HG03097 (cell line): ENCODE results near the gene RTBDN.
"Not testable (repeated sequence)": the region's sequence is repeated elsewhere in the genome, so short reads cannot be mapped to it uniquely, and the experiment has no call there.

Experiments used
- ATAC-seq: cut with Tn5 transposase; IDR thresholded peaks from one replicate; pipeline ENCODE4 v1.9.1; 2021; ENCODE audit not compliant: unreplicated experiment, low FRiP score

The RTBDN gene

GRCh38 chr19:12858041-12858928 is 23.9 kb upstream of the RTBDN start:
- ATAC-seq: no peak

- ATAC-seq: no peak
Observed at GRCh38 chr19:12856653-12857052, 22.3 kb upstream of the RTBDN start.

DNA sequence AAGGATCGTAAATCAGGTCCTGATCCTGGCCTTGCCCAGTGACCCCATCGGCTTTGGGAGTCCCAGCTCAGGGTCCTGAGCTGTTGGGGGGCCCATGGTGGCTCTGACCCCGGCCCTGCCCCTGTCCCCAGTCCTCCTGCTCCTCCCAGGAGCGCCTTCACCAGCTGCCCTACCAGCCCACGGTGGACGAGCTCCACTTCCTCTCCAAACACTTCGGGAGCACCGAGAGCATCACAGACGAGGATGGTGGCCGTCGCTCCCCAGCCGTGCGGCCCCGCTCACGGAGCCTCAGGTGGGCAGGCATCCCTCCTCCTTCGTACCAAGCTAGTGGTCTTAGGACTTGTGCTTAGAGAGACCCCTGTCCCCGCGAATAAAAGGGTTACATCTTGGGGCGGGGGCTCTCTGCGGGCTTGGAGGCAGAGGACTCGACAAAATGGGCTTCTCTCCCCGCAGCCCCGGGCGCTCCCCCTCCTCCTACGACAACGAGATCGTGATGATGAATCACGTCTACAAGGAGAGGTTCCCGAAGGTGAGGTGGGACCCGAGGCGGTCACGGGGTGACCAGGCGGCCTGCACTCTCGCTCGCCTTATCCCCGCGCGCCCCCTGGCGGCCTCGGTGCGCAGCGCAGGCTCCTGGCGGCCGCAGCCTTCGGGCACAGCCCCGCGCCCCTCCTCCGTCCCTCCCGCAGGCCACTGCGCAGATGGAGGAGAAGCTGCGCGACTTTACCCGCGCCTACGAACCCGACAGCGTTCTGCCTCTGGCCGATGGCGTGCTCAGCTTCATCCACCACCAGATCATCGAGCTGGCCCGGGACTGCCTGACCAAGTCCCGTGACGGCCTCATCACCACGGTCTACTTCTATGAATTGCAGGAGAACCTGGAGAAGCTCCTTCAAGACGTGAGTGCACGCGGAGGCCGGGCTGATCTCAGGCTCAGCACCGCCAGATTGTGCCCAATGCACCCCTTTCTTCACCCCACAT is 13.1 kb upstream of the RTBDN start:
- no peak for ATAC-seq

DNA sequence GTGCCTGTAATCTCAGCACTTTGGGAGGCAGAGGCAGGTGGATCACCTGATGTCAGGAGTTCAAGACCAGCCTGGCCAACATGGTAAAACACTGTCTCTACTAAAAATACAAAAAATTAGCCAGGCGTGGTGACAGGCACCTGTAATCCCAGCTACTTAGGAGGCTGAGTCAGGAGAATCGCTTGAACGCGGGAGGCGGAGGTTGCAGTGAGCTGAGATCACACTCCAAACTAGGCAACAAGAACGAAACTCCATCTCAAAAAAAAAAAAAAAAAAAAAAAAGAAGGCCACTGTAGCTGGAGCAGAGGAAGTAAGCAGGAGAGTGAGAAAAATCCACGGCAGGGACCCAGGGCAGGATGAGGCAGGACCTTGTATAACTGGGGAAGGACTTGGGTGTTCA is 12.2 kb upstream of the RTBDN start:
- not testable (repeated sequence) for ATAC-seq

DNA sequence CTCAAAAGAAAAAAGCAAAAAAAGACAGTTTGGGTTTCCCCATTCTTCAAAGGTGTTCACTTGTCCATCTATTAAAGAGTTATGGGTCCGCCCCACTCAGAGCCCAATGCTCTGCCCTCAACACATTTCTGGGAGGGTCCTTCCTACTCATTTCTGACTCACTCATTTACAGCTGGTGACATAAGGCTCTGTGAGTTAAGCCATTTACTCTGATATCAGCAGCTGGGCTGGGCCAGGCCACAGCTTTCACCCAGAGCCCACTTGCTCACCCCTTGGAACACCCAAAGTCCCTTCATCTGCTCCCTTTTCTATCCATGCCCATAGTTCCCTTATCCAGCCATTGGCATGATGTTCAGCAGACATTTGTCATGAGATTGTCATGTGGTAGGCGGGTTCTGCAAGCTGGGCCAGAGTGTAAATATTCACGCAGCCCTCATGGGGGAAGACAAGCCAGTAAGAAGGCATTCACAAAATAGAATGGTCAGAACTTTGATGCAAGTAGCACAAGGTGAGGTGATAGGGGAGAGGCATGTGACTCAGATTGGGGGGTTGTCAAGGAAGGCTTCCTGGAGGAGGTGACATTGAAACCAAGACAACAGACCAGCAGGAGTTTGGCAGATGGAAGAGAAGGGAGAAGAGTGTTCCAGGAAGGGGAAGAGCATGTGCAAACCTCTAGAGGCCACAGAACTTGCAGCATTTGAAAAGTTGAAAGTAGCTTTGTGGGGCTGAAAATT is 9.8 kb upstream of the RTBDN start:
- ATAC-seq: no peak

GRCh38 chr19:12843328-12843727 is 8.9 kb upstream of the RTBDN start:
- no peak for ATAC-seq

DNA sequence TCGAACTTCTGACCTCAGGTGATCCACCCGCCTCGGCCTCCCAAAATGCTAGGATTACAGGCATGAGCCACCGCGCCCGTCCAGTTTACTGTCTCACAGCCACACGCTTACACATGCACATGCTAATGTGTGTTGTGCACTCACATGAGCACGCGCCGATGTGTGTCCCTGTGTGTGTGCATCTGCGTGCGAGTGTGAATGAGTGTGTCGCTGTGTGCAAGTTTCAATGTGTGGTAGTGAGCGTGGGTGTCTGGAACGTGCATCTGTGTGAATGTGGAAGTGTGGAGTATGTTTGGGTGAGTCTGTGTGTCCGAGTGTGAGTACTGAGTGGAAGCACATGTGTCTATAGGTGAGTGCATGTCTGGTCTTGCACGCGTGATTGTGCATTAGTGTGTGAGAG is 8.1 kb upstream of the RTBDN start:
- no peak for ATAC-seq

DNA sequence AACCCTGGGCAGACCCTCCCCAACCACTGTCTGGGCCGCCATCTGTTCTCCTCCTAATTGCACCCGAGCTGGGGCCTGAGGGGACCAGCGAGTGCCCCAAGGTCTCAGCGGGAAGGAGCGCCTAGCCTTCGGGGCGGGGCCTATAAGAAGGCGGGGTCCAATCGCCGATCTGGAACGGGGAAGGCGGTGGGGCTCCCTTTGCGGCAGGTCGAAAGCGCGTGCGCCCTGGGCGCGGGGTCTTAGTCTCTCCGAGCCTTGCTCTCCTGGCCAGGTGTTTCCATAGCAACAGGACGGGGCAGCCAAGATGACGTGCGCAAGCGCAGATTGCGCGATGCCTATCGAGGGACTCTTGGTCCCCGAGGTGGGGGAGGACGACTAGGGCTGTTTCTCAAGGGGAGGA is 6.7 kb upstream of the RTBDN start:
- no peak for ATAC-seq

DNA sequence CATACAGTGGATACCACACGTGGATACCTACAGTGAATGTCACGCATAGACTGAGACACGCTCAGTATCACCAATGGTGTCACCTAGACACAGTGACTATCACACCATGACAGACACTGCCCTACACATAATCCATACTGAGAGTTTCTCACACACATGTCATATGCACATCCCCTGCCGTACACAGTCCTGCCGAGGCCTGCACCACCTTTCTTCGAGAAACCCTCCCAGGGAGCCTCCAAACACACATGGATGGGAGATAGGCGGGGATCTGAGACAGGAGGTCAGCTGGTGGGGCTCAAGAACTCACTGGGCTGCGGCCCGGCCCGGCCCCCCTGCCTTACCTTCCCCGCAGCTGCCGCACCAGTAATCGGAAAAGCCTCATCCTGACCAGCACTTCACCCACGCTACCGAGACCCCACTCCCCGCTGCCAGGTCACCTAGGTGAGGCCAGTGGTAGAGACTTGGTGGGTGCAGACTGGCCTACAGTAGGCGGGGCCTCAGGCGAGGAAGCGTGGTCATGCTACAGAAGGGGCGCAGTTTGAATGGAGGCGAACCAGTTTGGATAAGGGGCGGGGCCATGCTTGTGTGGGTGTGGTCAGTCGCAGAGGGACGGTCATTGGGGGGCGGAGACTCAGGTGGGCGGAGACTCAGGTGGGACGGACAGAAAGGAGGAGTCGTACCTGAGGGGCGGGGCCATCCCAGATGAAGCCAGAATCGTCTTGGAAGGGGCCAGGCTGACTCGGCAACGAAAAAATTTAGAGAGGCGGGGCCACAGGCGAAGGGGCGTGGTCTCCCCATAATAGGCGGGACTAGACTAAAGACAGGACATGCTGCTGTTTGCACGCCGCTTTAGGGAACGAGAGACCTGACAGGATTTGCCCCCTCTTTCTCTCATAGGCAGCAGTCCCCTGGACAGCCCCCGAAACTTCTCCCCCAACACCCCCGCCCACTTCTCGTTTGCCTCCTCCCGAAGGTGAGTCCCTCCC is 6.0 kb upstream of the RTBDN start:
- ATAC-seq: no peak

- no peak for ATAC-seq
Observed at GRCh38 chr19:12838886-12839756, 4.7 kb upstream of the RTBDN start.

GRCh38 chr19:12838182-12838885 is 4.0 kb upstream of the RTBDN start, which contains the start of gene MAST1:
Gene MAST1 (plus strand): TSS chr19:12838515. CDS start chr19:12838573, 58 bp downstream.
- ATAC-seq: no peak

DNA sequence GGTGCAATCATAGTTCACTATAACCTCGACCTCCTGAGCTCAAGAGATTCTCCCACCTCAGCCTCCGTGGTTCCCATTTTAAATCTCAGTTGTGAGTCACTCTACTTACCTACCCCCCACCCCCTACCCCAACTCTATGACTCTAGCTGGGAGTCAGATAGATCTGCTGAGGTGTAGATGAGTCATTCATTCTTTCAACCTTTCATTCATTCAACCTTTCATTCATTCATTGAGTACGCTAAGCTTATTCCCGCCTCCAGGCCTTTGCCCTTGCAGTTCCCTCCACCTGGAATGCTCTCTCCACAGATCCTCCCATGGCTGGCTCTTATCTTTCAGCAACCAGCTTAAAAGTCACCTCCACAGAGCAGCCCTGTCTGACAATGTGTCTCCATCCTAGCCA is 2.8 kb upstream of the RTBDN start:
- no peak for ATAC-seq

DNA sequence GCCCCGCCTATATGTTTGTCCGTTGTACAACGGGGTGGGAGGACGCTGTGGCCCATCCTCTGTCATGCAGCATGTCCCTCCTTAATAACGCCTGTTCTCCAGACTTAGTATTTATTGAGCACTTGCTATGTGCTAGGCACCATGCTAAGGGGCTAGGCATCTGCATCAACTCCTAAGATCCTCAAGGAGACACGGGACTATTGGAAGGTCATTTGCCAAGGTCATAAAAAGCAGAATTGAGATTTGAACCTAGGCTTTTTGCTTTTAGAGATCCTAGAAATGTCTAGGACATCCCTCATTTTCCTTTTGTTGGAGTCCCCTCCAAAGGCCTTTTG is 2.1 kb upstream of the RTBDN start:
- no peak for ATAC-seq

DNA sequence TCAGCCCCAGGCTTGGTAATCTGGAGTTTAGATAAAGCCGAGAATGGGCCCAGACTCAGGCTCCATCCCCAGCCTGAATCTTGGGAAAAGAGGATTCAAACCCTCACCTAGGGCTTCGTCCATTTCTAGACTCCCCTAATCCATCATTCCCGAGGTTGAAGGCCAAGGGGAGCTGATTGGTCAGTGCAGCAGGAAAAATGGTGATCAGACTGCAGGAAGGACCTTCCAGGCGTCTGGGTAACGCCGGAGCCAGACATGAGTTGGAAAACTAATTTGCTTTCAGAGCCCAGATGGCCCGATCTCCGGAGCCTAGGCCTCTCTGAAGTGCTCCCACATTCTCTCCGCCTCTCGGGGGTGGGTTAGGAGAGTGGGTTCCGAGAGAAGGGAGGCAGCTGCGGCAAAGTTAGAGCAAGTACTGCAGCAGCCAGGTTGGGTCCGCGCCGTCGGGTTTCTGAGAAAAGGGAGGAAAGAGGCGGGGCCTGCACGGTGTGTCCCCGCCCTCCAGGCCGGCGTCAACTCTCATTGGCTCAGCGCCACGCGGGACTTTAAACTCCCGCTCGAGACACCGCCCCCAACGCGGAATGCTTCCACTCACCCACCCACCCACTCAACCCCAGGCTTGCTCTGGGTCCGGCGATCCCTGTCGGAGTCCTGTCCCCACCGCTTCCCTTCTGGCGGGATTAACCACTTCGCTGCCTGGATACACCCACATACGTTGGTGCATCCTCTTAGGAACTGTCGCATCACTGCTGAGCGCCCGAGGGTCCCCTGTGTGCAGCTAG is 788 bp upstream of the RTBDN start:
- no peak for ATAC-seq

GRCh38 chr19:12833738-12834565 is 427 bp downstream of the RTBDN start:
- ATAC-seq: no peak

GRCh38 chr19:12833418-12833737 is 1.0 kb downstream of the RTBDN start:
- ATAC-seq: no peak

DNA sequence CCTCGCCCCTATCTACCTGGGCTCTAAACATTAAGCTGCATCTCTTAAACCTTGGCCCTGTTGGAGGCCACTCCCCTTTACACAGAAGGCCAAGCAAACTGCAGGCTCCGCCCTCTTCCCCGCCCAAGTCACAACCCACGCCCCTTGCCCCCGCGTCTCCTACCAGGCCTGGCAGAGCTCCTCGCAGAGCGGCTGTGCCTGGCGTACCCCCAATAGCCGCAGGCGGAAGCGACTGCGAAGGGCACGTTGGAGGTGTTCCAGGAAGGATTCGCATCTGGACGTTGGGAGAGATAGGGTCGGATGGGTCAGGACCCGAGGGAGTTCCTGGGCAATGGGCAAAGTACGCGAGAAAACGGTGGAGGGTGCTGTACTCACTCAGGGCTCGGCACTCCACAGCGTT is 5.9 kb downstream of the RTBDN start:
- no peak for ATAC-seq
